ENCODE measurements around the gene FRY. TPM values are rescaled to one million over a fixed set of nuclear protein-coding genes. Genes with fewer than 3 reads are reported as not detected.

The FRY gene
- total and polyA plus RNA-seq, 2 donors (not counting 1 experiment from before 2014, with no cell fraction given): 2.3 to 6.3 TPM

DNA sequence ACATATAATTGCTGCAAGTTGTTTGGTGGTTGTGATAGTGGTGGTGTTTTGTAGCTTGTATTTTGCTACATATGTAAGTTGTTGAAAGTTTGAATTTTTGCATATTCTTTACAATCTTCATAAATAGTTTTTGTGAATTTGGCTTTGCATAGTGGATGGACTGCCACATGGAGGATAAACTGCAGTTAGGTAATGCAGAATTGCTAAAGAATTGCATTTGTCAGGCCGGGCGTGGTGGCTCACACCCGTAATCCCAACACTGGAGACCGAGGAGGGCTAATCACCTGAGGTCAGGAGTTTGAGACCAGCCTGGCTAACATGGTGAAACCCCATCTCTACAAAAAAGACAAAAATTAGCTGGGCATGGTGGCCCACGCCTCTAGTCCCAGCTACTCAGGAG, 171.6 kb downstream of the FRY start:
- ATAC-seq (ENCODE audit: low read depth): no peak
- CTCF ChIA-PET: no interaction called here
- no peak overlapping the region for H3K4me2 ChIP-seq (replicated peaks; ENCODE audit: low read depth, low read length, poor library complexity, severe bottlenecking)

GRCh38 chr13:32203736-32204135, 172.2 kb downstream of the FRY start:
- ChIA-PET POLR2A (no interaction called here), CTCF (no interaction called here)
- Histone ChIP-seq H3K9me3 (ENCODE audit: control extremely low read depth in 1 of 3, control insufficient read depth in 2 of 3, insufficient read depth in 1 of 3, low read length in 2 of 3) (no peaks in the 10 kb centered on the region), H3K27me3 (replicated peaks in 1 of 4; ENCODE audit: control extremely low read depth in 1 of 4, control insufficient read depth in 3 of 4, insufficient read depth in 4 of 4, low read length in 3 of 4) (no peaks in the 10 kb centered on the region), H3K9ac (ENCODE audit: low read length) (no peak overlapping the region), H3K4me1 (ENCODE audit: control insufficient read depth in 2 of 2, insufficient read depth in 2 of 2, low read length in 2 of 2) (no peaks in the 10 kb centered on the region), H2AFZ (ENCODE audit: insufficient read depth, low read depth, low read length, poor library complexity, severe bottlenecking) (no peak overlapping the region), H3K4me2 (replicated peaks; ENCODE audit: low read depth, low read length, poor library complexity, severe bottlenecking) (no peak overlapping the region), H4K20me1 (ENCODE audit: control insufficient read depth, insufficient read depth, low read length, poor library complexity, severe bottlenecking) (no peaks in the 10 kb centered on the region), H3K4me3 (ENCODE audit: control extremely low read depth in 1 of 5, extremely low read depth in 1 of 5, insufficient read depth in 1 of 5, low read depth in 2 of 5, low read length in 4 of 5) (no peak overlapping the region), H3K36me3 (replicated peaks in 1 of 2; ENCODE audit: control extremely low read depth in 1 of 2, control insufficient read depth in 1 of 2, extremely low read depth in 1 of 2, insufficient read depth in 2 of 2, low read length in 1 of 2) (no peaks in the 10 kb centered on the region), H3K79me2 (ENCODE audit: control insufficient read depth, insufficient read depth, low read length) (no peaks in the 10 kb centered on the region), H3K27ac (ENCODE audit: low read length in 2 of 2) (no peak overlapping the region)
- DNase-seq (no peak), ATAC-seq (ENCODE audit: low read depth) (no peak)
- no peak overlapping the region for H3K27ac Mint-ChIP-seq
- no peaks in the 10 kb centered on the region for H3K27me3 Mint-ChIP-seq
- H3K4me3 Mint-ChIP-seq: no peak overlapping the region
- WGBS (ENCODE audit: insufficient coverage): 92% methylated on average over 1 of the region's 1 CpG
- TF ChIP-seq CTCF (IDR thresholded peaks at IDR 0.05): no peak
- TF ChIP-seq EZH2 (IDR thresholded peaks at IDR 0.05; ENCODE audit: borderline replicate concordance, insufficient read depth, low read depth, low read length, poor library complexity, severe bottlenecking): no peak
- intact Hi-C loops (cut with micrococcal nuclease): no loop called here
- H3K4me1 Mint-ChIP-seq: no peaks in the 10 kb centered on the region
- H3K9me3 Mint-ChIP-seq (ENCODE audit: insufficient read depth): no peaks in the 10 kb centered on the region

More for the DNA sequence above, 171.6 kb downstream of the FRY start:
- Mint-ChIP-seq H3K4me1 (no peaks in the 10 kb centered on the region), H3K27me3 (no peaks in the 10 kb centered on the region), H3K27ac (no peak overlapping the region), H3K9me3 (ENCODE audit: insufficient read depth) (no peaks in the 10 kb centered on the region), H3K4me3 (no peak overlapping the region)
- POLR2A ChIA-PET: no interaction called here
- no peak overlapping the region for H3K9ac ChIP-seq (ENCODE audit: low read length)
- 98% methylated on average over 5 of the region's 5 CpGs for WGBS (ENCODE audit: insufficient coverage)
- intact Hi-C loops (cut with micrococcal nuclease): no loop called here
- H3K4me3 ChIP-seq (ENCODE audit: control extremely low read depth in 1 of 5, extremely low read depth in 1 of 5, insufficient read depth in 1 of 5, low read depth in 2 of 5, low read length in 4 of 5): no peak overlapping the region
- no peaks in the 10 kb centered on the region for H4K20me1 ChIP-seq (ENCODE audit: control insufficient read depth, insufficient read depth, low read length, poor library complexity, severe bottlenecking)
- no peak for DNase-seq
- H3K36me3 ChIP-seq (replicated peaks in 1 of 2; ENCODE audit: control extremely low read depth in 1 of 2, control insufficient read depth in 1 of 2, extremely low read depth in 1 of 2, insufficient read depth in 2 of 2, low read length in 1 of 2): no peaks in the 10 kb centered on the region
- TF ChIP-seq CTCF (IDR thresholded peaks at IDR 0.05): no peak
- TF ChIP-seq EZH2 (IDR thresholded peaks at IDR 0.05; ENCODE audit: borderline replicate concordance, insufficient read depth, low read depth, low read length, poor library complexity, severe bottlenecking): no peak
- no peak overlapping the region for H2AFZ ChIP-seq (ENCODE audit: insufficient read depth, low read depth, low read length, poor library complexity, severe bottlenecking)
- H3K9me3 ChIP-seq (ENCODE audit: control extremely low read depth in 1 of 3, control insufficient read depth in 2 of 3, insufficient read depth in 1 of 3, low read length in 2 of 3): no peaks in the 10 kb centered on the region
- H3K27me3 ChIP-seq (replicated peaks in 1 of 4; ENCODE audit: control extremely low read depth in 1 of 4, control insufficient read depth in 3 of 4, insufficient read depth in 4 of 4, low read length in 3 of 4): no peaks in the 10 kb centered on the region
- H3K27ac ChIP-seq (ENCODE audit: low read length in 2 of 2): no peak overlapping the region
- no peaks in the 10 kb centered on the region for H3K79me2 ChIP-seq (ENCODE audit: control insufficient read depth, insufficient read depth, low read length)
- no peaks in the 10 kb centered on the region for H3K4me1 ChIP-seq (ENCODE audit: control insufficient read depth in 2 of 2, insufficient read depth in 2 of 2, low read length in 2 of 2)

Measured in B cell (primary cell).